HepG2 (cell line): Measurements from ENCODE around the gene NAP1L1. TPM values are rescaled to one million over a fixed set of nuclear protein-coding genes. Genes with fewer than 3 reads are reported as not detected.

Source experiments
- ARID4A ChIP-seq: sonication (generic); formaldehyde crosslinking; IDR thresholded peaks from 2 replicates; pipeline ENCODE4 v1.5.0; 2020; ENCODE audit warnings: mild to moderate bottlenecking, missing genetic modification reagents, borderline replicate concordance
- ARNT2 ChIP-seq: sonication (generic); formaldehyde crosslinking; IDR thresholded peaks from 2 replicates; pipeline ENCODE4 v1.8.0; 2022; ENCODE audit warnings: mild to moderate bottlenecking, low read depth, missing genetic modification reagents, moderate library complexity
- ELF3 ChIP-seq: IDR thresholded peaks from 2 replicates; pipeline ENCODE4 v1.6.1; 2016; ENCODE audit warnings: missing genetic modification reagents, missing compliant biosample characterization
- ESRRA ChIP-seq: sonication (generic); formaldehyde crosslinking; IDR thresholded peaks from 2 replicates; pipeline ENCODE4 v1.5.1; 2020; ENCODE audit warnings: mild to moderate bottlenecking, low read depth, missing genetic modification reagents
- FOXP1 ChIP-seq, 2 experiments: fragments of 450-650 bp in 1 of 2; IDR thresholded peaks; 2 replicates each; pipeline ENCODE4 v1.6.1; 2017 to 2018; ENCODE audit warnings: antibody characterized with exemption in 1 of 2
- GATAD2A ChIP-seq: IDR thresholded peaks from 2 replicates; pipeline ENCODE4 v1.6.1; 2016
- GFI1 ChIP-seq: sonication (generic); formaldehyde crosslinking; IDR thresholded peaks from 2 replicates; pipeline ENCODE4 v1.5.0; 2020; ENCODE audit warnings: missing genetic modification reagents, mild to moderate bottlenecking, borderline replicate concordance
- HDAC1 ChIP-seq: sonication (generic); formaldehyde crosslinking; IDR thresholded peaks from 2 replicates; pipeline ENCODE4 v1.5.1; 2020; ENCODE audit warnings: mild to moderate bottlenecking, missing genetic modification reagents
- HMG20B ChIP-seq: conservative IDR thresholded peaks from 2 replicates; pipeline ENCODE4 v1.6.1; 2016; ENCODE audit warnings: missing genetic modification reagents, missing compliant biosample characterization
- HNF4A ChIP-seq: sonication (generic); formaldehyde crosslinking; IDR thresholded peaks from 2 replicates; pipeline ENCODE4 v1.4.0; 2020; ENCODE audit warnings: missing genetic modification reagents
- HNF4G ChIP-seq, 2 experiments: sonication (generic) in 1 of 2; formaldehyde crosslinking in 1 of 2; IDR thresholded peaks; 2 replicates each; pipeline versions ENCODE4 v1.4.0 to v1.6.1; 2011 to 2020; ENCODE audit warnings: borderline replicate concordance in 2 of 2, low read depth in 2 of 2, mild to moderate bottlenecking in 2 of 2, low read length in 1 of 2, missing genetic modification reagents in 1 of 2, moderate library complexity in 1 of 2
- PHF21A ChIP-seq: sonication (generic); formaldehyde crosslinking; IDR thresholded peaks from 2 replicates; pipeline ENCODE4 v1.5.0; 2020; ENCODE audit warnings: mild to moderate bottlenecking, missing genetic modification reagents
- POGZ ChIP-seq: sonication (generic); formaldehyde crosslinking; IDR thresholded peaks from 2 replicates; pipeline ENCODE4 v1.4.0; 2020; ENCODE audit warnings: mild to moderate bottlenecking, missing genetic modification reagents
- PTBP1 ChIP-seq: fragments of 200-400 bp; formaldehyde crosslinking; IDR thresholded peaks from 2 replicates; pipeline ENCODE4 v1.6.1; 2018; ENCODE audit warnings: low read length, low read depth; ENCODE audit not compliant: poor library complexity, severe bottlenecking
- SALL1 ChIP-seq: sonication (generic); formaldehyde crosslinking; IDR thresholded peaks from 2 replicates; pipeline ENCODE4 v1.8.0; 2022; ENCODE audit warnings: mild to moderate bottlenecking, missing genetic modification reagents
- SNAI1 ChIP-seq: sonication (generic); formaldehyde crosslinking; IDR thresholded peaks from 2 replicates; pipeline ENCODE4 v1.5.0; 2020; ENCODE audit warnings: mild to moderate bottlenecking, missing genetic modification reagents, borderline replicate concordance
- SRF ChIP-seq: IDR thresholded peaks from 2 replicates; pipeline ENCODE4 v1.6.1; 2011; ENCODE audit warnings: mild to moderate bottlenecking, low read depth, low read length, moderate library complexity
- ZEB1 ChIP-seq: IDR thresholded peaks from 2 replicates; pipeline ENCODE4 v1.6.1; 2012; ENCODE audit warnings: mild to moderate bottlenecking, low read depth, inconsistent platforms; ENCODE audit not compliant: insufficient replicate concordance
- ZGPAT ChIP-seq: IDR thresholded peaks from 2 replicates; pipeline ENCODE4 v1.6.1; 2016; ENCODE audit warnings: mild to moderate bottlenecking
- ZKSCAN1 ChIP-seq: fragments of 150-350 bp; IDR thresholded peaks from 2 replicates; pipeline ENCODE4 v1.6.1; 2014; ENCODE audit warnings: low read length
- ZNF350 ChIP-seq: sonication (generic); formaldehyde crosslinking; IDR thresholded peaks from 2 replicates; pipeline ENCODE4 v1.4.0; 2020; ENCODE audit warnings: mild to moderate bottlenecking, low read depth, missing genetic modification reagents, borderline replicate concordance
- ZNF790 ChIP-seq: sonication (generic); formaldehyde crosslinking; IDR thresholded peaks from 2 replicates; pipeline ENCODE4 v1.8.0; 2022; ENCODE audit warnings: missing genetic modification reagents, mild to moderate bottlenecking, borderline replicate concordance
- polyA plus RNA-seq, 8 experiments: library from polyadenylated mRNA; depleted of rRNA in 3 of 8; stranded (reverse) in 7 of 8; unstranded in 1 of 8; fragments of >200 nt; fragmentation: Illumina TruSeq in 4 of 8; extraction: Trizol in 4 of 8; gene quantifications; 2 replicates each; pipeline versions ENCODE4 v1.2.1 to v1.2.3, GENCODE V29; 2011 to 2016; ENCODE audit warnings: low read depth in 4 of 8, missing spikeins in 1 of 8, mixed read lengths in 1 of 8; ENCODE audit not compliant: insufficient read depth in 1 of 8
- total RNA-seq, 5 experiments: library from RNA; depleted of rRNA; stranded (reverse); fragments of >200 nt; fragmentation: Illumina TruSeq; extraction: Trizol; gene quantifications; 2 replicates each; pipeline ENCODE4 v1.2.3, GENCODE V29; 2016; ENCODE audit warnings: low read depth in 1 of 5
- TF ChIP-seq, protein P1 (sequence below): sonication (generic); formaldehyde crosslinking; IDR thresholded peaks from 2 replicates; pipeline ENCODE4 v1.5.1; 2020; ENCODE audit warnings: mild to moderate bottlenecking, moderate library complexity, missing genetic modification reagents

The NAP1L1 gene
- total and polyA plus RNA-seq, 2 of the 13 experiments (the other 11 are each of a cell fraction or from before 2014, with no cell fraction given) = 207 to 309 TPM

DNA sequence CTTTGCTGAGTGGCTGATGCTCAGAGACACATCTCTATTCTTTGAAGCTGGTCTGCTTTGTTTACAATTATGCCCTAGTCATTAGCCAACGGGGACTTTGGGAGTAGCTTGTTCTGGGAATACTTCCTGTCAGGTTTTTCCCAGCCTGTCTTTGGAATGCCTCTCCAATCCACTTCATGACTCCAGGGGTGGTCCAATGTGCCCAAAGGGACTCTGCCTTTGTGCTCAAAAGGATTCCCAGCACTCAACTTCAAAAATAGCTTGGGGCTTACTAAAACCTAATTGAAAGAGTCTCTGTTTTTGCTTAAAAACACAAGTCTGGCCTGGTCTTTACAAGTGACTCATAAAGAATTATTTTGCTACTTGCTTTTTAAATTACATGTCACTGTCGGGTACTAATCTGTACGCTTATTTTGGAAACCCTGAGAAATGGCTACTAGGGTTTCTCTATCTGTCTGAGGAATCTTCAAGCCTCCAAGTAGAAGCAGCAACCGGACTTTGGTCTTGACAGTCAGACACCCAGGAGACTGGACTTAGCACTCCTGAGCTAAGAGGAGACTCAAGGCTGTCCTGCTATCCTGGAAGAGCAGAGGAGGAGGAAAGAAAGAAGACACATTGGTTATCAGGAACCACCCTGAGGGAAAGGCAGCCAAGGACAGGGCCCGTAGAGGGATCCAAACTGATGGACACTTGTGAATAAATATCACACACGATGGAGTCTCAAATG, 73.6 kb downstream of the NAP1L1 start (continued):
- TF ChIP-seq HNF4A (0 out of 2 replicates have a peak, but pooled peaks have one; percentile 16), GATAD2A (CRISPR knock-in tag) (no peak), SRF (no peak), ZGPAT (0 out of 2 replicates have a peak, but pooled peaks have one; percentile 21), HNF4G (IDR thresholded peaks at IDR 0.05; ENCODE audit: borderline replicate concordance, low read depth, low read length) (no peak), HNF4G (CRISPR knock-in tag; IDR thresholded peaks at IDR 0.05; ENCODE audit: borderline replicate concordance, low read depth) (no peak), SALL1 (CRISPR knock-in tag) (peak; percentile 39; the same call in 1 of the 2 replicates), ARNT2 (CRISPR knock-in tag) (no peak), SNAI1 (no peak), HMG20B (CRISPR knock-in tag) (no peak), ARID4A (CRISPR knock-in tag) (no peak), GFI1 (CRISPR knock-in tag) (0 out of 2 replicates have a peak, but pooled peaks have one; percentile 25), HDAC1 (CRISPR knock-in tag) (peak; percentile 33; the same call in 1 of the 2 replicates), FOXP1 (IDR thresholded peaks at IDR 0.05) (no peak), FOXP1 (CRISPR knock-in tag; IDR thresholded peaks at IDR 0.05) (no peak), ZEB1 (no peak), POGZ (CRISPR knock-in tag) (peak; percentile 62; the same call in 1 of the 2 replicates), ZNF790 (no peak), ZKSCAN1 (no peak), ELF3 (CRISPR knock-in tag) (peak; percentile 53; the same call in 1 of the 2 replicates), ZNF350 (no peak), PHF21A (CRISPR knock-in tag) (0 out of 2 replicates have a peak, but pooled peaks have one; percentile 31), ESRRA (CRISPR knock-in tag) (no peak), PTBP1 (no peak)
- TF ChIP-seq, protein P1, sequence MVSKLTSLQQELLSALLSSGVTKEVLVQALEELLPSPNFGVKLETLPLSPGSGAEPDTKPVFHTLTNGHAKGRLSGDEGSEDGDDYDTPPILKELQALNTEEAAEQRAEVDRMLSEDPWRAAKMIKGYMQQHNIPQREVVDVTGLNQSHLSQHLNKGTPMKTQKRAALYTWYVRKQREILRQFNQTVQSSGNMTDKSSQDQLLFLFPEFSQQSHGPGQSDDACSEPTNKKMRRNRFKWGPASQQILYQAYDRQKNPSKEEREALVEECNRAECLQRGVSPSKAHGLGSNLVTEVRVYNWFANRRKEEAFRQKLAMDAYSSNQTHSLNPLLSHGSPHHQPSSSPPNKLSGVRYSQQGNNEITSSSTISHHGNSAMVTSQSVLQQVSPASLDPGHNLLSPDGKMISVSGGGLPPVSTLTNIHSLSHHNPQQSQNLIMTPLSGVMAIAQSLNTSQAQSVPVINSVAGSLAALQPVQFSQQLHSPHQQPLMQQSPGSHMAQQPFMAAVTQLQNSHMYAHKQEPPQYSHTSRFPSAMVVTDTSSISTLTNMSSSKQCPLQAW (CRISPR knock-in tag) = no peak
